Astrocyte (in vitro differentiated cells and primary cell): ENCODE data around the gene DOCK1.

Experiments used
- EZH2 ChIP-seq: IDR thresholded peaks from 2 replicates; pipeline ENCODE4 v1.6.1; 2012; ENCODE audit warnings: mild to moderate bottlenecking, low read length, inconsistent platforms; ENCODE audit not compliant: insufficient read depth
- TF ChIP-seq, protein P1 (sequence below): IDR thresholded peaks from 2 replicates; pipeline ENCODE4 v1.5.1; 2011; ENCODE audit warnings: low read depth, mild to moderate bottlenecking, inconsistent platforms, low read length, moderate library complexity; ENCODE audit not compliant: insufficient read depth

DNA sequence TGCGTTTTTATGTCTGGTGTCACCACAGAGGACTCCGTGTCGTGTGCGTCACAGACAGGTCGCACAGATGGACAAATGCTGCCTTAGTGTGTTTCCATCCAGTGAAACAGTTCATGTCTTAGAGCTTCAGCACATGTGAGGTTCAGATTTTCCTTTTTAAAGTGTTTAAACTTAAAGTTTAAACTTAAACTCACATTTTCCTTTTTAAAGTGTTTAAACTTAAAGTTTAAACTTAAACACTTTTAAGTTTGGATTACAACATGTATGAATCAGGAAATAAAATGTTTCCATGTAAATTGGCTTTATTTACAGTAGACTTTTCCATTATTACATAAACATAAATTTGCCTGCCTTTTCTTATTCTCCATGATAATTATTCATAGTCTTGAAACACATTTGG, 223.9 kb downstream of the DOCK1 start:
- TF ChIP-seq, protein P1, sequence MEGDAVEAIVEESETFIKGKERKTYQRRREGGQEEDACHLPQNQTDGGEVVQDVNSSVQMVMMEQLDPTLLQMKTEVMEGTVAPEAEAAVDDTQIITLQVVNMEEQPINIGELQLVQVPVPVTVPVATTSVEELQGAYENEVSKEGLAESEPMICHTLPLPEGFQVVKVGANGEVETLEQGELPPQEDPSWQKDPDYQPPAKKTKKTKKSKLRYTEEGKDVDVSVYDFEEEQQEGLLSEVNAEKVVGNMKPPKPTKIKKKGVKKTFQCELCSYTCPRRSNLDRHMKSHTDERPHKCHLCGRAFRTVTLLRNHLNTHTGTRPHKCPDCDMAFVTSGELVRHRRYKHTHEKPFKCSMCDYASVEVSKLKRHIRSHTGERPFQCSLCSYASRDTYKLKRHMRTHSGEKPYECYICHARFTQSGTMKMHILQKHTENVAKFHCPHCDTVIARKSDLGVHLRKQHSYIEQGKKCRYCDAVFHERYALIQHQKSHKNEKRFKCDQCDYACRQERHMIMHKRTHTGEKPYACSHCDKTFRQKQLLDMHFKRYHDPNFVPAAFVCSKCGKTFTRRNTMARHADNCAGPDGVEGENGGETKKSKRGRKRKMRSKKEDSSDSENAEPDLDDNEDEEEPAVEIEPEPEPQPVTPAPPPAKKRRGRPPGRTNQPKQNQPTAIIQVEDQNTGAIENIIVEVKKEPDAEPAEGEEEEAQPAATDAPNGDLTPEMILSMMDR: no peak
- no peak for TF ChIP-seq EZH2
